ENCODE measurements around the gene XYLT1.

XYLT1 gene

GRCh38 chr16:17408955-17409441, 61.8 kb downstream of the XYLT1 start:
- H3K4me3 ChIP-seq (ENCODE audit: control insufficient read depth, low read depth, low read length), result no peak overlapping the region
- no peak for DNase-seq (ENCODE audit: low read depth)
- no peak for TF ChIP-seq CTCF (IDR thresholded peaks at IDR 0.05; ENCODE audit: control insufficient read depth, insufficient read depth, low read depth, low read length, missing control alignments)

- DNase-seq (ENCODE audit: low read depth), result no peak
- no peak overlapping the region for H3K4me3 ChIP-seq (ENCODE audit: control insufficient read depth, low read depth, low read length)
- TF ChIP-seq CTCF (IDR thresholded peaks at IDR 0.05; ENCODE audit: control insufficient read depth, insufficient read depth, low read depth, low read length, missing control alignments), result no peak
Observed at GRCh38 chr16:17408296-17408695, 62.5 kb downstream of the XYLT1 start.

- no peak overlapping the region for H3K4me3 ChIP-seq (ENCODE audit: control insufficient read depth, low read depth, low read length)
- no peak for TF ChIP-seq CTCF (IDR thresholded peaks at IDR 0.05; ENCODE audit: control insufficient read depth, insufficient read depth, low read depth, low read length, missing control alignments)
Observed at GRCh38 chr16:17407321-17407720, 63.4 kb downstream of the XYLT1 start.

GRCh38 chr16:17404941-17405689, 65.6 kb downstream of the XYLT1 start:
- peak overlapping the region; percentile 8 for H3K4me3 ChIP-seq (ENCODE audit: control insufficient read depth, low read depth, low read length)
- peak; percentile 90 for DNase-seq (ENCODE audit: low read depth)
- no peak for TF ChIP-seq CTCF (IDR thresholded peaks at IDR 0.05; ENCODE audit: control insufficient read depth, insufficient read depth, low read depth, low read length, missing control alignments)

More at GRCh38 chr16:17407321-17407720, 63.4 kb downstream of the XYLT1 start:
- DNase-seq (ENCODE audit: low read depth), result no peak

- no peak for DNase-seq (ENCODE audit: low read depth)
- no peak overlapping the region for H3K4me3 ChIP-seq (ENCODE audit: control insufficient read depth, low read depth, low read length)
- TF ChIP-seq CTCF (IDR thresholded peaks at IDR 0.05; ENCODE audit: control insufficient read depth, insufficient read depth, low read depth, low read length, missing control alignments), result no peak
Observed at GRCh38 chr16:17403859-17404545, 66.8 kb downstream of the XYLT1 start.

GRCh38 chr16:17403156-17403809, 67.5 kb downstream of the XYLT1 start:
- TF ChIP-seq CTCF (IDR thresholded peaks at IDR 0.05; ENCODE audit: control insufficient read depth, insufficient read depth, low read depth, low read length, missing control alignments), result no peak
- H3K4me3 ChIP-seq (ENCODE audit: control insufficient read depth, low read depth, low read length), result no peak overlapping the region
- no peak for DNase-seq (ENCODE audit: low read depth)
